Effector CD4-positive, alpha-beta T cell (primary cell): Measurements from ENCODE around the gene MARCHF10. TPM values are rescaled to one million over a fixed set of nuclear protein-coding genes. Genes with fewer than 3 reads are reported as not detected.
"Not testable (repeated sequence)": the region's sequence is repeated elsewhere in the genome, so short reads cannot be mapped to it uniquely, and the experiment has no call there.

Source experiments
- DNase-seq: peaks from one replicate; pipeline ENCODE4 v3.0.0-alpha.2; 2020
- total RNA-seq: gene quantifications from one replicate; lab custom pipeline; 2026; lab: John Stamatoyannopoulos, UW

Gene MARCHF10, protein sequence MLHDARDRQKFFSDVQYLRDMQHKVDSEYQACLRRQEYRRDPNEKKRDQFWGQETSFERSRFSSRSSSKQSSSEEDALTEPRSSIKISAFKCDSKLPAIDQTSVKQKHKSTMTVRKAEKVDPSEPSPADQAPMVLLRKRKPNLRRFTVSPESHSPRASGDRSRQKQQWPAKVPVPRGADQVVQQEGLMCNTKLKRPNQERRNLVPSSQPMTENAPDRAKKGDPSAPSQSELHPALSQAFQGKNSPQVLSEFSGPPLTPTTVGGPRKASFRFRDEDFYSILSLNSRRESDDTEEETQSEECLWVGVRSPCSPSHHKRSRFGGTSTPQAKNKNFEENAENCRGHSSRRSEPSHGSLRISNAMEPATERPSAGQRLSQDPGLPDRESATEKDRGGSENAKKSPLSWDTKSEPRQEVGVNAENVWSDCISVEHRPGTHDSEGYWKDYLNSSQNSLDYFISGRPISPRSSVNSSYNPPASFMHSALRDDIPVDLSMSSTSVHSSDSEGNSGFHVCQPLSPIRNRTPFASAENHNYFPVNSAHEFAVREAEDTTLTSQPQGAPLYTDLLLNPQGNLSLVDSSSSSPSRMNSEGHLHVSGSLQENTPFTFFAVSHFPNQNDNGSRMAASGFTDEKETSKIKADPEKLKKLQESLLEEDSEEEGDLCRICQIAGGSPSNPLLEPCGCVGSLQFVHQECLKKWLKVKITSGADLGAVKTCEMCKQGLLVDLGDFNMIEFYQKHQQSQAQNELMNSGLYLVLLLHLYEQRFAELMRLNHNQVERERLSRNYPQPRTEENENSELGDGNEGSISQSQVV
- not detected for total RNA-seq

DNA sequence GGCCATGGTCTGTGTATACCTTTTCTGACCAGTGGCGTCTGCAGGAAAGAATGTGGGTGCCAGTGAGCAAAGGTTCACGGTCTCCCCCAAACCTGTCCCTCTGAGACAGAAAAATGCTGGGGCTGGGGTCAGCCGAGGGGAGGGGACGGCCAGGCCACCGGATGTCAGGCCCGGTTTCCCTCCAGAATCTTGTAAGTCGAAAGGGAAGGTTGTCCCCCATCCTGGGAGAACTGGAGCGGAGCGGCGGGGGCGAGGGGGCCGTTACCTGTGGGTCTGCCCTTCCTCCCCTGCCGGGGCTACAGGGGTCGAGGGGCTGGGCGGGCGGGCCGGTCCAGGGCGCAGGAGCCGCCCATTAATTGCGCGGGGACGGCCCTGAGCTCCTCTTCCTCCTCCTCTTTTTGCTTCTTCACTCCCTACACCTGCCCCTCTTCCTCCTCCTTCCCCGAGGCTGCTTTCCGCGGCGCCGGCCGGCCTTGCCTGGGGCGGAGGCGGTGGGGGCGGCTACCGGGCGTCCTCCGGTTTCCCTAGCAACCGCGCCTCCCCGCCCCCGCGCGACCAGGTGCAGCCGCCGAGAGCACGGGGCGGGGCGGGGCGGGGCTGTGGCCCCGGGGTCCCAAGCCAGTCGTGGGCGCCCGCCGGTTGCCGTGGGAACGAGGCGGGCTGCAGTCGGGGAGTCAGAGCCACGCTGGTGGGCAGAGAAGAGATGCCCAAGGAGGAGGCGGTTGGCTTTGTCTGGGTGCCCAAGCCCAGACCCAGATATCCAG is at the start of gene MARCHF10:
TSS of gene MARCHF10 (minus strand) at position 503 of the 764 bp plus-strand sequence. CDS start 6,579 bp downstream, outside the sequence.
- no peak for DNase-seq

DNA sequence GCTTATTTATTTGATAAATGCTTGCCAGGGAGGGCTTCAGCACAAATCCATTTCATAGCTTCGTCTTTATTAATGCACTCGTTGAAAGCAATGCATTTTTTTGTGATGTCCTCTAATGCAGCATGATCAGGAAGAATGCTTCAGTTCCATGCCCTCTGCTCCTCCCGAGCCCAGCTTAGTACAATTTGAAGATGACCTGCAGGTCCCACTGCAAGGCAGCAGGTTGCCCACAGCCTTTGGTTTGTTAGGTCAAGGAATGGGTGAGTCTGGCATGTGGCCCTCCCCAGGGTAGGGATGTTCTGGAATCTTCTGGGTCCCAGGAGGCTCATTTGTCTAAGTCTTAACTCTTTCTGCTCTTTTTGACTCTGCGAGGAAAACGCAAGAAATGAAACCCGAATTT is 49.4 kb upstream of the MARCHF10 start:
- DNase-seq: no peak

- no peak for DNase-seq
Observed at GRCh38 chr17:62856594-62856993, 48.5 kb upstream of the MARCHF10 start.

GRCh38 chr17:62855156-62855555 is 47.0 kb upstream of the MARCHF10 start:
- no peak for DNase-seq

DNA sequence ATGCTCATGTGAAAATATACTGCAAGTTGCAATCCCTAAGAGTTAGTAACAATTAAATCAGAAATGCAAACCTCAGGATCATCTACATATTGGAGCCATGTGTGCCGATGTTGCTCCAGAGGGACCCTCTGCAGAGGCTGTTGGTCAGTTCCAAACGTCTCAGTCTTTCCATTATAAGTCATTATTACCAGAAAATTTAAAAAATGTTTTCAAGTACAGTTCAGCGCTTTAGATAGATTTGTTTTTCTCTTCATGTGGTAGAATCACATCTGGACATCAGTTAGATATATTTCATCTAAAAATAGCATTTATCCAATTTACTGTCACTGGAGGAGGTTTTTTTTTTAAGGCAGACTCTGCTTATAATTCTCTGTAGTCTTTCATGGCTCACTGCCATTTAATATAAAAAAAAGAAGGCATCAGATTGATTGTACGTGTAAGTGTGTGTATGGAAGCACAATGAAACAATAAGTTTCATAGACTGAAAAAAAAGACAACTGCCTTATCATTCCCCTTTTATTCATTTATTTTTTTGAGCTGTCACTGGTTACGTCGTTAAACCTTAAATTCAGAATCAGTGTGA is 46.1 kb upstream of the MARCHF10 start:
- no peak for DNase-seq

DNA sequence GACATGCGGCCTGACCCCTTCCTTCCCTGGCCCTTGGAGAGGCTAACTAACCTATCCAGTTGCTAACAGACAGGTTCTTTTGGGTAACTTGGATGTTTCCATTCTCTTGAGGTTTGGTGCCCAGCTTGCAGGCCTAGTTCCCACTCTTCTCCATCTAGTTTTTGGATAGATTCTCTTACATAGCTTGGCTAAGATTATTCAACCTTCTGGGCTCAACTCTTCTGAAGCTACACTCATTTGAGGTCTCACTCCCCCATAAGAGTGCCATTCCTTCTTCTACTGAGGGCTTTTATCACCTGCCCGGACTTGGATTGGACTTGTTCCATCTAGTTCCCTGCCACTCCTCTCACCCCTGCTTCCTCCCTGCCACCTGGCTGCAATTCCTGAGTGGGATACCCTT is 44.1 kb upstream of the MARCHF10 start:
- DNase-seq: no peak

DNA sequence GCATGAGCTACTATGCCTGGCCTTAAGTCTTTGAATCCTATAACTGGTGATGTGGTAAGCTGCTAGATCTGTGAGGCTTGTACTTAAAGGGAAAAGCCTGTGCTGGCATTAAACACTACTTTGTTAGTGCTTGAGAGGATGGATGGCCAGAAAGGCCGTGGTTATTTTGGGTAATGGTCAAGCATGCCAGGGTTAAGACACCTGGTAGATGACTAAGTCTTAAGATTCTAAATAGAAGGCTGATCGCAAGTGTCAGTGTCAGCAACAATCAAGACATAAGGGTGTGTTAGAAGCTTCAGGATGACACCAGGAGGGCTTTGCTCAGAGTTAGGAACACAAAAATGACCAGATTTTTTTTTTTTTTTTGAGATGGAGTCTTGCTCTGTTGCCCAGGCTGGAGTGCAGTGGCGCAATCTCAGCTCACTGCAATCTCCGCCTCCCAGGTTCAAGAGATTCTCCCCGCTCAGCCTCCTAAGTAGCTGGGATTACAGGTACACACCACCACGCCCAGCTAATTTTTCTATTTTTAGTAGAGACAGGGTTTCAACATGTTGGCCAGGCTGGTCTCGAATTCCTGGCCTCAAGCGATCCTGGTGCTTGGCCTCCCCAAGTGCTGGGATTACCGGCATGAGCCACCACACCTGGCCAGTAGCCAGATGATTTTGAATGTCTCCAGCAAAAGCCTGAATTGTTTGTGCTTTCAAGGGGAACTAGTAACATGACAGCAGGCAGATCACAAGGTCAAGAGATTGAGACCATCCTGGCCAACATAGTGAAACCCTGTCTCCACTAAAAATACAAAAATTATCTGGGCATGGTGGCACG is 41.7 kb upstream of the MARCHF10 start:
- DNase-seq: not testable (repeated sequence)

DNA sequence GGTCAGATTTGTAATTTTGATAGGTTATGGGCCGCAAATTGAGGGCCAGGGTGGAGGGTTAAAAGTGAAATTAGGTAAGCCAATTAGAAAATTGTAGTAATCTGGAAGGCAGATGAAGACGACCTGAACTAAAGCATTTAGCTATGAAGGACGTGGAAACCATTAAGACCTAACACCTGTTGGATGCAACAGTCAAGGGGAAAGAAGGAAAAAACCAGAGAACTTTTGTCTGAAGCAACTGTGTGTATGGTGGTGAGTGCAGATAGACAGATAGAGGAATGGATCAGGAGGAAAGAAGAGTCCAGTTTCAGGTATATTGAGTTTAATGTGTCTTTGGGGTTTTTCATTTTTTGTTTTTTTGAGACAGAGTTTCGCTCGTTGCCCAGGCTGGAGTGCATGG is 40.2 kb upstream of the MARCHF10 start:
- DNase-seq: no peak

GRCh38 chr17:62847426-62847825 is 39.3 kb upstream of the MARCHF10 start:
- no peak for DNase-seq

- DNase-seq: no peak
Observed at GRCh38 chr17:62840871-62841270, 32.8 kb upstream of the MARCHF10 start.

DNA sequence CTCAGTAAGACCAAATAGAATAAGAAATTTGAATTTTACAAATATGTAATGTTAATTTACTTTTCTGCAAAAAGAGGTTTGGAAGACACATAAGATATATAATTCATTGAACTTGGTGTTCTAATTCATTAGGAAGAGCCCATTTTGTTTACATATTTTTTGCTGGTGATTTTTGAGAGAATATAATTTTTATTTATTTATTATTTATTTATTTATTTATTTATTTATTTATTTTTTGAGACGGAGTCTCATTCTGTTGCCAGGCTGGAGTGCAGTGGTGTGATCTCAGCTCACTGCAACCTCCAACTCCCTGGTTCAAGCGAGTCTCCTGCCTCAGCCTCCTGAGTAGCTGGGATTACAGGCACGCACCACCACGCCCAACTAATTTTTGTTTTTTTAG is 25.7 kb upstream of the MARCHF10 start:
- not testable (repeated sequence) for DNase-seq

DNA sequence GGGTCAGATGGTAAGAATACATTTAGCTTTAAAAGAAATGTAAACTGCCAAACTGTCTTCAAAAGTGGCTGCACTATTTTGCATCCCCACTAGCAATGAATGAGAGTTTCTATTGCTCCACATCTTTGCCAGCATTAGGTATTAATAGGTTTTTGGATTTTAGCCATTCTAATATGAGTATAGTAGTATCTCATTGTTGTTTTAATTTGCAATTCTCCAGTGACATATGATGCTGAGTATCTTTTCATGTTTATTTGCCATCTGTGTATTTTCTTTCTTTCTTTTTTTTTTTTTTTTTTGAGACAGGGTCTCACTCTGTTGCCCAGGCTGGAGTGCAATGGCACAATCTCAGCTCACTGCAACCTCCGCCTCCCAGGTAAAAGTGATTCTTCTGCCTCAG is 24.3 kb upstream of the MARCHF10 start:
- DNase-seq: no peak

DNA sequence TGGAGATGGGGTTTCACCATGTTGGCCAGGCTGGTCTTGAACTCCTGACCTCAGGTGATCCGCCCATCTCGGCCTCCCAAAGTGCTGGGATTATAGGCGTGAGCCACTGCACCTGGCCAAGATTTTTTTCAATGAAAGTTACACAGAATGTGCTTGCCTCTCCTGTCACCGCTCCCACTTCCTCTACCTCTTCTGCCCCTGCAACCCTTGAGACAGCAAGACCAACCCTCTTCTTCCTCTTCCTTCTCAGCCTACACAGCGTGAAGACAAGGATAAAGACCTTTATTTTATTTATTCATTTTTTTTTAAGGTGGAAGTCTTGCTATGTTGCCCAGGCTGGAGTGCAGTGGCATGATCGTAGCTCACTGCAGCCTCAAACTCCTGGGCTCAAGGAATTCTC is 23.0 kb upstream of the MARCHF10 start:
- not testable (repeated sequence) for DNase-seq

DNA sequence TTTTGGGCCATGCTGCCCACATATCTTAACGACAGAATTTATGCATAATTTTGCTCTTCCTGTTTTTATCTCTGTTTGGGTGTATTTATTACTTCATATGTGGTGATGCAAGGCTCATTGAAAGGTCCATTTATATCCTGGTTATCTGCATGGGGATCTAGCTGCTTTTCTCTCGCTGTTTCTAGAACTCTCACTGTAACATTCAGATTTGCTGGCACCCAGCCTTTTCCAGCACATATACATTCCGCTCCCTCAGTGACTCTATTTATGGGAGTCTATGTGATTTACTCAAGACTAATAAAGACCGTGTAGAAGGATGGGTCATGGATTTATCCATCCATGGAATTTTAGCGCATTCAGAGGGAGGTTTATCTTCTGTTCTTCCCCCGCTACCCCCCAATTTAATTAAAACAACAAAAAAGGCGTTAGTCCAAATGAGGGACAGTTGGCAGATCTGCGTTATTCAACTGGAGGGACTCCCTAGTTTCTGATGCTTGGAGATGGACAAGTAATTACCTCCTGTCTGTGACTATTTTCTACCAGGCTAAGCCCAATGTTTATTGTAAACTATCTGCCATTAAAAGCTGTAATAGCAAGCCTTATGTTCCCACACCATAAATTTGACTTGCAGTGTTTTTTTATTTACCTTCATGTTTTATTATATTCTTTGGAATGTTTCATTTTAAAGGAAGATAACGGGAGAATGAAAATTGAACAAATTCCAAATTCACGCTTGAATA is 19.8 kb upstream of the MARCHF10 start:
- DNase-seq: no peak

DNA sequence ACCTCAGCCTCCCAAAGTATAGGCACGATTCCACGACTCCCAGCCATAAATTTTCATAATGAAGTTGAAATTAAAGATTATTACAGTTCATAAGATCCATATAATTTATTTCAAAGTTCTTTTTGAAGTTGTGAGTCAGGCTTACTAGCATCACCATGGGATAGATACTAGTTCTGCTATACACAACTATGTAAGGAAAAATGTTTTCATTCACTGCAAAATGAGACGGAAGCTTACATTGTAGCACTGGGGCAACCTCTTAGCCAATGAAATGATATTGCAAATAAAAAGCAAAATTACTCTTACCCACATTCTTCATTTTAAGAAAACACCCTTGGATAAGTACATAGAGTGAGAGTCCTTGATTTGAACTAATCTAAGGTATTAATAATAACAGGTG is 18.8 kb upstream of the MARCHF10 start:
- no peak for DNase-seq

GRCh38 chr17:62825182-62825581 is 17.1 kb upstream of the MARCHF10 start:
- no peak for DNase-seq

DNA sequence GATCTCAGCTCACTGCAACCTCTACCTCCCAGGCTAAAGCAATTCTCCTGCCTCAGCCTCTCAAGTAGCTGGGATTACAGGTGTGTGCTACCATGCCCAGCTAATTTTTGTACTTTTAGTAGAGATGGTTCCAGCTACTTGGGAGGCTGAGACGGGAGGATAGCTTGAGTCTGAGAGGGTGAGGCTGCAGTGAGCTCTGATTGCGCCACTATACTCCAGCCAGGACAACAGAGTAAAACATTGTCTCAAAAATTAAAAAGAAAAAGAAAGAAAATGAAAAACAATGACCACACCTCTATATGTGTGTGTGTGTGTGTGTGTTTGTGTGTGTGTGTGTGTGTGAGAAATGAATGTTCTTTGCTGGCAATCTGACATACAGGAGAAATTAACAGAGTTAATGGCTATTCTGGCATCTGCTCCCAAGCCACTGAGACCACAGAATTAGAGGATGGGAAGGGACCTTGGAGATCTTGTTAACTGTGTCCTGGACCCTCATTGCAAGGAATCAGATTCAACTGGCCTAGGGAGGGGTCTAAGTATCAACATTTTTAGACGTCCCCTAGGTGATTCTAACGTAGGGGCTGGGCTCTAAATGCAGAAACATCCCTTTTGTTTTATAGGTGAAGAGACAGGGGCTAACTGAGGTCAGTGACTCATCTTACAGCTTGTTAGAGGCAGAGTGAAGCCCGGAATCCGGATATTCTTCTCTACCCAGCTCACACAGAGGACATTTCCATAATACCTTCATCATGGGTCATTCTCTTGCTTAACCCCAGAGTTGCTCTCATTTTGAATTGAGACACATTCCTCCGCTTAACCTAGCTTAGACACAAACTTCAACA is 16.4 kb upstream of the MARCHF10 start:
- no peak for DNase-seq

DNA sequence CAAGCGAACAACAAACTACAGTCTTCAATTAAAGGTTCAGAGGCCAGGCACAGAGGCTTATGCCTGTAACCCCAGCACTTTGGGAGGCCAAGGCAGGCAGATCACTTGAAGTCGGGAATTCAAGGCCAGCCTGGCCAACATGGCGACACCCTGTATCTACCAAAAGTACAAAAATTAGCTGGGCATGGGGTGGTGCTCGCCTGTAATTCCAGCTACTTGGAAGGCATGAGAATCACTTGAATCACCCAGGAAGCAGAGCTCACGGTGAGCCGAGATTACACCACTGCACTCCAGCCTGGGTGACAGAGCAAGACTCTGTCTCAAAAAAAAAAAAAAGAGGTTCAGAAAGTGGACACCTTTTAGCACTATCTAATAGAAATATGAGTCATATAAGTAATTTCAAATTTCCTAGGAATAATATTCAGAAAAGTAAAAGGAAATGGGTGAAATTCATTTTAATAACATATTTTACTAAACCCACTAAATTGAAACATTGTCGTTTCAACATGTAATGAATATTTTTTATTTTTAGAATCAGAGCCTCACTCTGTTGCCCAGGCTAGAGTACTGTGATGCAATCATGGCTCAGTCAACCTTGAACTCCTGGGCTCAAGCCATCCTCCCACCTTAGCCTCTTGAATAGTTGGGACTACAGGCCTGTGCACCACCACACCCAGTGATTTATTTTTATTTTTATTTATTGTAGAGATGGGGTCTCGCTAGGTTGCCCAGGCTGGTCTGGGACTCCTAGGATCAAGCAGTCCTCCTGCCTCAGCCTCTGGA is 15.2 kb upstream of the MARCHF10 start:
- no peak for DNase-seq
